C4-2B (cell line): ENCODE results near the gene HOXB5.

ENCODE experiments used
- CTCF ChIP-seq: fragments of 450-650 bp; conservative IDR thresholded peaks from 2 replicates; pipeline ENCODE4 v1.5.1; 2017; ENCODE audit warnings: mild to moderate bottlenecking
- ZFX ChIP-seq: fragments of 450-650 bp; IDR thresholded peaks from 2 replicates; pipeline ENCODE4 v1.6.1; 2017

- TF ChIP-seq CTCF (no peak), ZFX (no peak)
Observed at GRCh38 chr17:48641541-48642058, 48.0 kb upstream of the HOXB5 start.
